B cell (primary cell): Measurements from ENCODE around the gene GSE1. TPM values are rescaled to one million over a fixed set of nuclear protein-coding genes. Genes with fewer than 3 reads are reported as not detected.
A peak's percentile ranks its signal among the peaks of the same experiment; 100 is the strongest.

Experiments
- ATAC-seq: fragments of 200-7000 bp; cut with Tn5 transposase; one replicate; pipeline ENCODE4 v1.10.0; 2021; ENCODE audit warnings: low read depth, mild to moderate bottlenecking, moderate number of reproducible peaks, moderate library complexity
- CTCF ChIA-PET: fragments of 350-600 bp; sonication (Branson Sonifier 250); formaldehyde crosslinking; loops from one replicate; lab custom pipeline; 2021; ENCODE audit warnings: antibody characterized with exemption, inconsistent platforms; lab: Charles Lee
- POLR2A ChIA-PET: fragments of 350-600 bp; sonication (Branson Sonifier 250); formaldehyde crosslinking; loops from one replicate; lab custom pipeline; 2021; ENCODE audit warnings: antibody characterized with exemption; lab: Charles Lee
- DNase-seq: peaks from one replicate; pipeline ENCODE4 v3.0.0; 2013
- H2AFZ ChIP-seq: 2 replicates; pipeline ENCODE4 v1.6.1; 2012; ENCODE audit warnings: mild to moderate bottlenecking, low read depth, low read length; ENCODE audit not compliant: insufficient read depth, poor library complexity, severe bottlenecking
- H3K27ac ChIP-seq, 2 donors: 1 replicate in 1 of 2; 2 replicates in 1 of 2; pipeline ENCODE4 v1.5.1; 2012 to 2013; ENCODE audit warnings: low read length in 2 of 2, mild to moderate bottlenecking in 2 of 2, moderate library complexity in 1 of 2
- H3K27me3 ChIP-seq, 4 experiments: fragments of 200-600 bp in 1 of 4; sonication (generic) in 1 of 4; replicated peaks in 1 of 4; 1 replicate in 2 of 4; 2 replicates in 2 of 4; pipeline versions ENCODE4 v1.6.1 to v1.7.0; 2013 to 2016; ENCODE audit warnings: low read length in 3 of 4, mild to moderate bottlenecking in 2 of 4, mixed read lengths in 1 of 4, moderate library complexity in 1 of 4; ENCODE audit not compliant: insufficient read depth in 4 of 4, control insufficient read depth in 3 of 4; ENCODE audit errors: control extremely low read depth in 1 of 4
- H3K36me3 ChIP-seq, 2 experiments: replicated peaks in 1 of 2; 1 replicate in 1 of 2; 2 replicates in 1 of 2; pipeline versions ENCODE4 v1.6.1 to v1.7.1; 2013; ENCODE audit warnings: low read length in 1 of 2; ENCODE audit not compliant: insufficient read depth in 2 of 2, control insufficient read depth in 1 of 2; ENCODE audit errors: control extremely low read depth in 1 of 2, extremely low read depth in 1 of 2
- H3K4me1 ChIP-seq, 2 donors: fragments of 200-600 bp in 1 of 2; sonication (generic) in 1 of 2; 1 replicate in 1 of 2; 2 replicates in 1 of 2; pipeline versions ENCODE4 v1.5.1 to v1.6.1; 2013 to 2017; ENCODE audit warnings: low read length in 2 of 2; ENCODE audit not compliant: control insufficient read depth in 2 of 2, insufficient read depth in 2 of 2
- H3K4me2 ChIP-seq: replicated peaks from 2 replicates; pipeline ENCODE3; 2012; ENCODE audit warnings: mild to moderate bottlenecking, low read depth, low read length; ENCODE audit not compliant: poor library complexity, severe bottlenecking
- H3K4me3 ChIP-seq, 5 experiments: fragments of 200-600 bp in 1 of 5; sonication (generic) in 1 of 5; 1 replicate in 3 of 5; 2 replicates in 2 of 5; pipeline versions ENCODE4 v1.5.1 to v1.7.0; 2011 to 2016; ENCODE audit warnings: low read length in 4 of 5, mild to moderate bottlenecking in 4 of 5, low read depth in 2 of 5, control low read depth in 1 of 5, moderate library complexity in 1 of 5; ENCODE audit not compliant: insufficient read depth in 1 of 5; ENCODE audit errors: control extremely low read depth in 1 of 5, extremely low read depth in 1 of 5
- H3K79me2 ChIP-seq: fragments of 200-600 bp; sonication (generic); one replicate; pipeline ENCODE4 v1.6.0; 2016; ENCODE audit warnings: low read length; ENCODE audit not compliant: control insufficient read depth, insufficient read depth
- H3K9ac ChIP-seq: fragments of 200-600 bp; sonication (generic); 2 replicates; pipeline ENCODE4 v1.6.1; 2017; ENCODE audit warnings: mild to moderate bottlenecking, low read length, moderate library complexity
- H3K9me3 ChIP-seq, 3 donors: one replicate each; pipeline versions ENCODE4 v1.6.1 to v1.7.1; 2013; ENCODE audit warnings: low read length in 2 of 3; ENCODE audit not compliant: control insufficient read depth in 2 of 3, insufficient read depth in 1 of 3; ENCODE audit errors: control extremely low read depth in 1 of 3
- H4K20me1 ChIP-seq: 2 replicates; pipeline ENCODE4 v1.6.0; 2012; ENCODE audit warnings: mild to moderate bottlenecking, low read length; ENCODE audit not compliant: insufficient read depth, control insufficient read depth, poor library complexity, severe bottlenecking
- H3K27ac Mint-ChIP-seq: one replicate; pipeline ENCODE4 v1.8.0; 2021; ENCODE audit warnings: mixed read lengths
- H3K27me3 Mint-ChIP-seq: one replicate; pipeline ENCODE4 v1.8.0; 2021; ENCODE audit warnings: mixed read lengths
- H3K4me1 Mint-ChIP-seq: one replicate; pipeline ENCODE4 v1.8.0; 2021; ENCODE audit warnings: mixed read lengths
- H3K4me3 Mint-ChIP-seq: one replicate; pipeline ENCODE4 v1.8.0; 2021; ENCODE audit warnings: mixed read lengths
- H3K9me3 Mint-ChIP-seq: one replicate; pipeline ENCODE4 v1.8.0; 2022; ENCODE audit warnings: mixed read lengths; ENCODE audit not compliant: insufficient read depth
- EZH2 ChIP-seq: IDR thresholded peaks from 2 replicates; pipeline ENCODE4 v1.6.1; 2012; ENCODE audit warnings: borderline replicate concordance, low read depth, mild to moderate bottlenecking, moderate library complexity, low read length; ENCODE audit not compliant: insufficient read depth, poor library complexity, severe bottlenecking
- WGBS: methylation state at CpG from one replicate; pipeline ENCODE4 v1.1.5; 2013; ENCODE audit warnings: missing lambda C conversion rate; ENCODE audit not compliant: insufficient coverage; 5-methylcytosine and 5-hydroxymethylcytosine counted together
- intact Hi-C: fragments of 100-400 bp; cut with micrococcal nuclease; formaldehyde crosslinking; loops from one replicate; pipeline ENCODE4 v1.10.0; 2022
- polyA plus RNA-seq: library from polyadenylated mRNA; depleted of rRNA; stranded (reverse); fragments of >200 nt; gene quantifications from 2 replicates; pipeline ENCODE4 v1.2.3, GENCODE V29; 2012
- total RNA-seq, 2 donors: library from RNA; stranded (reverse); fragments of 120-200 nt in 1 of 2; gene quantifications; 1 replicate in 1 of 2; 2 replicates in 1 of 2; pipeline versions ENCODE4 v1.2.3 to v1.2.4, GENCODE V29; 2013 to 2022
- TF ChIP-seq, protein P1 (sequence below): fragments of 200-600 bp; IDR thresholded peaks from one replicate; pipeline ENCODE4 v1.8.0; 2022; ENCODE audit warnings: antibody characterized with exemption, mild to moderate bottlenecking

The GSE1 gene
- total and polyA plus RNA-seq, 2 donors (not counting 1 experiment from before 2014, with no cell fraction given), result 57.3 to 76.1 TPM

DNA sequence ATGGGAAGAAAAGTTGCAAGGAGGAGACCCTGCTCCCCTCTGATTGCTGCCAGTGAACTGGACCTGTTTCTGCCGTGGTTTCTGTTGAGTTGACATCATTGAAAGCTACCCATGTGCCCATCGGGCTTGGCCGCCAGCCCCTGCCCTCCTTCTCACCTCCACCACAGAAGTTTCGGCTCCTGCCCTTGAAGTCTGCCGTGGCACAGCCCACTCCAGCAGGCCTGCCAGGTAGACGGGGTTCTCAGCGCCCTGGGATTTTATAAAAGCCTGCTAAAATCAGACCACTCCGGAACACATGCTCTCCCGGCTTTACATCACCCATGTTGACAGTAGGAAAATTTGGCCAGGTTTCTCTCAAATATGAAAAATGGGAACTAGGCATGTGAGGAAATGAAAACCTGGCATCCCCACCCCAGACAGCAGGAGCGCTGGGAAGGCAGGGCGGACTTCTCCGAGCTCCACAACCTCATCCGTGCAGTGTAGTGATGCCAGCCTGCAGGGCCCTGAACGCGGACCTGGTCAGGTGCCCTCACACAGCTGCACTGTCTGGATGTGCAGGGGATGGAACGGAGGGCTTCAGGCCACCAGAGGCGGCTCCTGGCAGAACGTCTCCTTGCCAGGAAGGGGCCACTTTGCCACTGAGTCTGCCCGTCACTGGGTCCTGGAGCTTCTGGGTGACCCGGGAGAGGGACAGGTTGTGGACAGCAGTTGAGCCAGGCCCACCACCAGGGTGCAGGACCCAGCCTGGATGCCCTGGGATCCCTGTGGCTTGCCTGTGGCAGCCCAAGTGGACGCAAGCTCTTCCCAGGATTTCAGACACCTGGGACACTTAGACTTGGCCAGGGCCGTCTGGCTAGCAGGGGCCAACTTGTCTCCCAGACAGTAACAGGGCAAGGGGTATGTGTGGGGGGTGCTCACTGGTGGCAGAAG lies 6.9 kb upstream of the GSE1 start:
- Histone ChIP-seq H2AFZ (no peak overlapping the region), H4K20me1 (peaks cover 96% of the 10 kb centered on the region), H3K27ac (no peak overlapping the region), H3K36me3 (no peaks in the 10 kb centered on the region), H3K79me2 (peaks cover 92% of the 10 kb centered on the region), H3K4me2 (peak overlapping the region; percentile 77), H3K9me3 (peaks cover 0 to 3% (median 0%) of the 10 kb centered on the region in 3 donors), H3K27me3 (no peaks in the 10 kb centered on the region), H3K4me1 (peaks cover 37 to 52% of the 10 kb centered on the region in 2 donors), H3K4me3 (no peak overlapping the region), H3K9ac (no peak overlapping the region)
- peaks cover 64% of the 10 kb centered on the region for H3K4me1 Mint-ChIP-seq
- ChIA-PET CTCF (interaction anchor here (1.2 to 8.4 kb wide), 8 partner anchors 10 to 235 kb away, joined by 3 to 81 read pairs (median 10); no protein-coding TSS in a partner anchor), POLR2A (interaction anchor here (0.5 kb wide), 1 partner anchor 126 kb away, joined by 4 read pairs; no protein-coding TSS in a partner anchor)
- H3K27ac Mint-ChIP-seq, result no peak overlapping the region
- intact Hi-C loops, result no loop called here
- DNase-seq (no peak), ATAC-seq (no peak)
- H3K27me3 Mint-ChIP-seq, result no peaks in the 10 kb centered on the region
- 93% methylated on average over 20 of the region's 22 CpGs for WGBS
- H3K4me3 Mint-ChIP-seq, result no peak overlapping the region
- TF ChIP-seq, protein P1, sequence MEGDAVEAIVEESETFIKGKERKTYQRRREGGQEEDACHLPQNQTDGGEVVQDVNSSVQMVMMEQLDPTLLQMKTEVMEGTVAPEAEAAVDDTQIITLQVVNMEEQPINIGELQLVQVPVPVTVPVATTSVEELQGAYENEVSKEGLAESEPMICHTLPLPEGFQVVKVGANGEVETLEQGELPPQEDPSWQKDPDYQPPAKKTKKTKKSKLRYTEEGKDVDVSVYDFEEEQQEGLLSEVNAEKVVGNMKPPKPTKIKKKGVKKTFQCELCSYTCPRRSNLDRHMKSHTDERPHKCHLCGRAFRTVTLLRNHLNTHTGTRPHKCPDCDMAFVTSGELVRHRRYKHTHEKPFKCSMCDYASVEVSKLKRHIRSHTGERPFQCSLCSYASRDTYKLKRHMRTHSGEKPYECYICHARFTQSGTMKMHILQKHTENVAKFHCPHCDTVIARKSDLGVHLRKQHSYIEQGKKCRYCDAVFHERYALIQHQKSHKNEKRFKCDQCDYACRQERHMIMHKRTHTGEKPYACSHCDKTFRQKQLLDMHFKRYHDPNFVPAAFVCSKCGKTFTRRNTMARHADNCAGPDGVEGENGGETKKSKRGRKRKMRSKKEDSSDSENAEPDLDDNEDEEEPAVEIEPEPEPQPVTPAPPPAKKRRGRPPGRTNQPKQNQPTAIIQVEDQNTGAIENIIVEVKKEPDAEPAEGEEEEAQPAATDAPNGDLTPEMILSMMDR, result no peak
- no peak for TF ChIP-seq EZH2
- no peaks in the 10 kb centered on the region for H3K9me3 Mint-ChIP-seq
